Breast epithelium (tissue), 3 donors: Measurements from ENCODE around the gene ZNF236.
"Not testable (repeated sequence)": the region's sequence is repeated elsewhere in the genome, so short reads cannot be mapped to it uniquely, and the experiment has no call there.

Source experiments
- POLR2A ChIP-seq: fragments of 450-650 bp; IDR thresholded peaks from one replicate; pipeline ENCODE4 v1.6.1; 2016; ENCODE audit warnings: antibody characterized with exemption, mild to moderate bottlenecking, moderate library complexity
- POLR2AphosphoS5 ChIP-seq, 3 donors: sonication (generic); formaldehyde crosslinking; IDR thresholded peaks; one replicate each; pipeline ENCODE4 v1.6.1; 2017; ENCODE audit warnings: antibody characterized with exemption in 3 of 3

GRCh38 chr18:77018650-77019049, 196.3 kb downstream of the ZNF236 start:
- TF ChIP-seq POLR2A; POLR2AphosphoS5 (IDR thresholded peaks at IDR 0.05): not testable (repeated sequence)
